Mucosa of stomach (tissue), 1 donor: ENCODE measurements around the gene NAALADL1.

Source experiments
- H3K27me3 ChIP-seq: one replicate; pipeline ENCODE4 v1.7.0; 2013; ENCODE audit warnings: mild to moderate bottlenecking, low read length; ENCODE audit not compliant: control insufficient read depth, insufficient read depth
- H3K36me3 ChIP-seq: one replicate; pipeline ENCODE4 v1.7.0; 2013; ENCODE audit warnings: low read length; ENCODE audit not compliant: control insufficient read depth, insufficient read depth
- H3K4me1 ChIP-seq: one replicate; pipeline ENCODE4 v1.7.0; 2013; ENCODE audit warnings: mild to moderate bottlenecking, low read length; ENCODE audit not compliant: control insufficient read depth, insufficient read depth
- H3K4me3 ChIP-seq: one replicate; pipeline ENCODE4 v1.7.0; 2013; ENCODE audit warnings: low read length
- H3K9ac ChIP-seq: one replicate; pipeline ENCODE4 v1.7.0; 2013; ENCODE audit warnings: mild to moderate bottlenecking, low read length, moderate library complexity
- H3K9me3 ChIP-seq: one replicate; pipeline ENCODE4 v1.7.0; 2013; ENCODE audit warnings: mild to moderate bottlenecking, low read length, moderate library complexity; ENCODE audit not compliant: control insufficient read depth
- donor health status: Pancreatic carcinoma.

Gene NAALADL1

GRCh38 chr11:64998141-64998540 is 60.2 kb downstream of the NAALADL1 start:
- Histone ChIP-seq H3K36me3 (no peaks in the 10 kb centered on the region), H3K27me3 (no peaks in the 10 kb centered on the region), H3K9ac (no peak overlapping the region), H3K4me3 (no peak overlapping the region), H3K4me1 (peaks cover 24% of the 10 kb centered on the region), H3K9me3 (no peaks in the 10 kb centered on the region)

- H3K36me3 ChIP-seq = no peaks in the 10 kb centered on the region
- H3K4me3 ChIP-seq = peak within 1 kb of the TSS; percentile 58
- H3K9ac ChIP-seq = peak within 1 kb of the TSS; percentile 80
- H3K27me3 ChIP-seq = no peaks in the 10 kb centered on the region
- no peaks in the 10 kb centered on the region for H3K9me3 ChIP-seq
- peaks cover 24% of the 10 kb centered on the region for H3K4me1 ChIP-seq
These were observed 61.5 kb downstream of the NAALADL1 start, which contains the start of gene BATF2 for GRCh38 chr11:64996710-64997380. Gene BATF2 (minus strand): TSS chr11:64996971. CDS start chr11:64996914, 57 bp downstream.

GRCh38 chr11:64996327-64996709 is 62.0 kb downstream of the NAALADL1 start:
- peak overlapping the region; percentile 58 for H3K4me3 ChIP-seq
- H3K27me3 ChIP-seq = no peaks in the 10 kb centered on the region
- peaks cover 24% of the 10 kb centered on the region for H3K4me1 ChIP-seq
- H3K9ac ChIP-seq = peak overlapping the region; percentile 80
- H3K36me3 ChIP-seq = no peaks in the 10 kb centered on the region
- H3K9me3 ChIP-seq = no peaks in the 10 kb centered on the region
